ENCODE measurements around the gene C6orf132. TPM values are rescaled to one million over a fixed set of nuclear protein-coding genes. Genes with fewer than 3 reads are reported as not detected.
A peak's percentile ranks its signal among the peaks of the same experiment; 100 is the strongest.

C6orf132 gene, protein sequence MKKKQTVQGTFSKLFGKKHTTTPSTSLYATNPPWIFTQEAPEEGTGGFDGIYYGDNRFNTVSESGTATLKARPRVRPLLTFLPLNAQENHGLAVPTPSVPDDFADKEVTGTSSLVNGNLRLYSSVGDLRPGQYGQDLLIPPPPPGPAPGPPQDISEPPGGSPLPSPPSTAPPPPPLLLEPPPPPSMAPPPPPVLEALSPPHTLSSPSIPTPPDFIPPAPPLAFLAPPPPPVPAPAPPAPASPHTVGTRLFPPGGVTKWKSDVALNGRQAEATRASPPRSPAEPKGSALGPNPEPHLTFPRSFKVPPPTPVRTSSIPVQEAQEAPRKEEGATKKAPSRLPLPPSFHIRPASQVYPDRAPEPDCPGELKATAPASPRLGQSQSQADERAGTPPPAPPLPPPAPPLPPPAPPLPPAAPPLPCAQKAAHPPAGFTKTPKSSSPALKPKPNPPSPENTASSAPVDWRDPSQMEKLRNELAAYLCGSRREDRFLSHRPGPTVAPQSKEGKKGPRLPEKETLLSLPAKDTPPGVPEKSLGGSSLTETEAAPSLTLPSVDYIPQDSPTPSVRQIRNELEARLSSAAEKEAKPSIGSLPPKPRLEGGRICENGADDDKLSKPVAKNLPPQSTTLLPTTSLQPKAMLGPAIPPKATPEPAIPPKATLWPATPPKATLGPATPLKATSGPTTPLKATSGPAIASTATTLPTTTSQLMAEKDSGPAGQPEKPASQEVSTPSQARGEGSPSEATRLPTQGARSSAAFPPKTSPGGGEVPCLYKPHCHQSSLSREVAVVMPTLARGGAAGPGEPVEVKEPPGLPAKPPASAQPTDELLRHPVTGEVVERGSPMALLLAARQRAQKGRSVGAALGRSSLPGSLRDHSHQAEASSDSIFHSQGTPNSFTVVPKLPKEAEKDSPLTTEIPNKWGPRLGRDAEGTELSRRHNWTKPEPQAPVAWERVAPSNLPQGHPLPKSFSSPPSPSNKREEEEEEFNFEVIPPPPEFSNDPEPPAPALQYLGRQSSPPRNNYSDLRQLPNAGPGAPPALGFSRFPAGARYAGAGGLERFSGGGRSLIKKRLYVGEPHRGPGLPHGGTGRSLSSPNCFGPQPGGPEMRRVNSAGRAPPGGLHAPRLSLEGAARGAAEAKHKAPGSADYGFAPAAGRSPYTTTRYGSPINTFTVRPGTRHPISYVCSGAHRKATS
- total RNA-seq (2021) (49.8 and 53.9 TPM in 2 replicates), Bru-seq, nascent RNA (percentile 86 among the genes with signal in this experiment), BruChase-seq, experiment 1, labeled RNA remaining after a 2-hour chase (percentile 88 among the genes with signal in this experiment), BruChase-seq, experiment 2, labeled RNA remaining after a 6-hour chase (percentile 84 among the genes with signal in this experiment)
- long read RNA-seq, transcript C6orf132-202 (3 exons, 894 nt), result major isoform, 9 of 18 reads
- long read RNA-seq, partial matches to known transcripts, result 4 of 18 reads
- long read RNA-seq, other reads (novel, unspliced or antisense), result 5 of 18 reads

DNA sequence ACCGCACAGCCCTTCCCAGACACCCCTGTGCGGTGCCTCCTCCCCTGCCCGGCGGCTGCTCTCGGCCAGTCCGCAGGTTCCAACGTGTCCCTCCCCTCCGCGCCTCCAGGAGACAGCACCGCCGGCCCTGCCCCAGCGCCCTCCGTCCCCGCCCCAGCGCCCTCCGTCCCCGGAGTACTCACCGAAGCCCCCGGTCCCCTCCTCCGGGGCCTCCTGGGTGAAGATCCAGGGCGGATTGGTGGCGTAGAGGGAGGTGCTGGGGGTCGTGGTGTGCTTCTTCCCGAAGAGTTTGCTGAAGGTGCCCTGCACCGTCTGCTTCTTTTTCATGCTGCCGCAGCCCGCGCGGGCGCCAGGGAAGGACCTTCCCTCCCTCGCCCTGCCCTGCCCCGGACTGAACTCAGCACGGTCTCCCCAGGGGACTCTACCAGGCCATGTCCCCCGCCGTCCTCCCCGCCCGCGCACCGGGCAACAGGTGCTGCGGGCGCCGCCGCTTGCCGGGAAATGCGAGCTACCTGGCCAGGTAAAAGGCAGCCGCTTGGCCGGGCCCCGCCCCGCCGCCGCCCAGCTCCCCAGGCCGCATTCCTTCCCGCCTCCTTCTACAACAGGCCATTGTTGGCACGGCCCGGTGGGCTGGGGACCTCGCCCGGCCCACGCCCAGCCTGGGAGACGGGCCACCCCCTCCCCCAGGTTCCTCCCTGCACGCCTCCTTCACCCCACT, at the start of gene C6orf132:
Gene C6orf132 (minus strand): TSS at position 503 of the 718 bp plus-strand sequence. CDS start 176 bp downstream, at position 327.
- Histone ChIP-seq H3K4me3 (peak within 1 kb of the TSS; percentile 97), H3K27me3 (ENCODE audit: insufficient read depth, low read depth) (no peaks in the 10 kb centered on the region), H4K20me1 (ENCODE audit: insufficient read depth) (peaks cover 27% of the 10 kb centered on the region; the same call in 1 of the 2 replicates), H3K9me3 (ENCODE audit: insufficient read depth, low read depth) (no peaks in the 10 kb centered on the region), H2AFZ (peak within 1 kb of the TSS; percentile 76), H3F3A (ENCODE audit: insufficient read depth, low read depth) (peaks cover 53% of the 10 kb centered on the region), H3K9me2 (ENCODE audit: insufficient read depth) (no peaks in the 10 kb centered on the region), H3K4me1 (replicated peaks; ENCODE audit: insufficient read depth) (peaks cover 50% of the 10 kb centered on the region), H3K27ac (peak within 1 kb of the TSS; percentile 95), H3K4me2 (peak within 1 kb of the TSS; percentile 96), H3K79me2 (ENCODE audit: low read depth) (peaks cover 46% of the 10 kb centered on the region), H3K36me3 (ENCODE audit: low read depth) (no peaks in the 10 kb centered on the region; the same call in 1 of the 2 replicates)
- intact Hi-C loops (cut with micrococcal nuclease; ENCODE audit: unreplicated experiment), result loop anchor here (1.0 to 2.0 kb wide), 4 partner anchors 17 to 53 kb away; no protein-coding TSS in a partner anchor
- peak; percentile 81 to 95 for DNase-seq
- POLR2A ChIA-PET (ENCODE audit: unreplicated experiment), result interaction anchor here (0.5 to 1.4 kb wide), 17 partner anchors 17 to 554 kb away, joined by 3 to 68 read pairs (median 4); no protein-coding TSS in a partner anchor
- CTCF ChIA-PET, result interaction anchor here (0.6 to 0.9 kb wide), 3 partner anchors 20 to 51 kb away, joined by 3 to 5 read pairs (median 3); no protein-coding TSS in a partner anchor
- no TSS peak for BruUV-seq (replicated peaks)
- no peak for TF ChIP-seq EZH2 (IDR thresholded peaks at IDR 0.05; ENCODE audit: low read depth)
- TF ChIP-seq, protein P1, sequence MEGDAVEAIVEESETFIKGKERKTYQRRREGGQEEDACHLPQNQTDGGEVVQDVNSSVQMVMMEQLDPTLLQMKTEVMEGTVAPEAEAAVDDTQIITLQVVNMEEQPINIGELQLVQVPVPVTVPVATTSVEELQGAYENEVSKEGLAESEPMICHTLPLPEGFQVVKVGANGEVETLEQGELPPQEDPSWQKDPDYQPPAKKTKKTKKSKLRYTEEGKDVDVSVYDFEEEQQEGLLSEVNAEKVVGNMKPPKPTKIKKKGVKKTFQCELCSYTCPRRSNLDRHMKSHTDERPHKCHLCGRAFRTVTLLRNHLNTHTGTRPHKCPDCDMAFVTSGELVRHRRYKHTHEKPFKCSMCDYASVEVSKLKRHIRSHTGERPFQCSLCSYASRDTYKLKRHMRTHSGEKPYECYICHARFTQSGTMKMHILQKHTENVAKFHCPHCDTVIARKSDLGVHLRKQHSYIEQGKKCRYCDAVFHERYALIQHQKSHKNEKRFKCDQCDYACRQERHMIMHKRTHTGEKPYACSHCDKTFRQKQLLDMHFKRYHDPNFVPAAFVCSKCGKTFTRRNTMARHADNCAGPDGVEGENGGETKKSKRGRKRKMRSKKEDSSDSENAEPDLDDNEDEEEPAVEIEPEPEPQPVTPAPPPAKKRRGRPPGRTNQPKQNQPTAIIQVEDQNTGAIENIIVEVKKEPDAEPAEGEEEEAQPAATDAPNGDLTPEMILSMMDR (conservative IDR thresholded peaks at IDR 0.05), result no peak; the same call in 1 of the 2 replicates

GRCh38 chr6:42190554-42191183, 48.2 kb upstream of the C6orf132 start:
- TF ChIP-seq EZH2 (IDR thresholded peaks at IDR 0.05; ENCODE audit: low read depth), result no peak
- TF ChIP-seq, protein P1 (conservative IDR thresholded peaks at IDR 0.05), result no peak
- Histone ChIP-seq H3K4me1 (replicated peaks; ENCODE audit: insufficient read depth) (peaks cover 13% of the 10 kb centered on the region; the same call in 1 of the 2 replicates), H2AFZ (no peak overlapping the region), H3K36me3 (ENCODE audit: low read depth) (no peaks in the 10 kb centered on the region), H3K4me3 (no peak overlapping the region), H3F3A (ENCODE audit: insufficient read depth, low read depth) (no peaks in the 10 kb centered on the region; the same call in 1 of the 2 replicates), H3K4me2 (no peak overlapping the region), H3K9me3 (ENCODE audit: insufficient read depth, low read depth) (no peaks in the 10 kb centered on the region), H3K79me2 (ENCODE audit: low read depth) (no peaks in the 10 kb centered on the region), H4K20me1 (ENCODE audit: insufficient read depth) (no peaks in the 10 kb centered on the region), H3K27me3 (ENCODE audit: insufficient read depth, low read depth) (no peaks in the 10 kb centered on the region), H3K27ac (no peak overlapping the region), H3K9me2 (ENCODE audit: insufficient read depth) (no peaks in the 10 kb centered on the region)
- ChIA-PET POLR2A (ENCODE audit: unreplicated experiment) (no interaction called here), CTCF (interaction anchor here (0.6 kb wide), 1 partner anchor 923 kb away, joined by 3 read pairs; no protein-coding TSS in a partner anchor)
- DNase-seq, result no peak
- intact Hi-C loops (cut with micrococcal nuclease; ENCODE audit: unreplicated experiment), result no loop called here
- no TSS peak for BruUV-seq (replicated peaks)

All from PC-9 (cell line).